C4-2B (cell line): Measurements from ENCODE around the gene RELL2.

Source experiments
- ZFX ChIP-seq: fragments of 450-650 bp; IDR thresholded peaks from 2 replicates; pipeline ENCODE4 v1.6.1; 2017
- TF ChIP-seq, protein P1 (sequence below): fragments of 450-650 bp; conservative IDR thresholded peaks from 2 replicates; pipeline ENCODE4 v1.5.1; 2017; ENCODE audit warnings: mild to moderate bottlenecking

DNA sequence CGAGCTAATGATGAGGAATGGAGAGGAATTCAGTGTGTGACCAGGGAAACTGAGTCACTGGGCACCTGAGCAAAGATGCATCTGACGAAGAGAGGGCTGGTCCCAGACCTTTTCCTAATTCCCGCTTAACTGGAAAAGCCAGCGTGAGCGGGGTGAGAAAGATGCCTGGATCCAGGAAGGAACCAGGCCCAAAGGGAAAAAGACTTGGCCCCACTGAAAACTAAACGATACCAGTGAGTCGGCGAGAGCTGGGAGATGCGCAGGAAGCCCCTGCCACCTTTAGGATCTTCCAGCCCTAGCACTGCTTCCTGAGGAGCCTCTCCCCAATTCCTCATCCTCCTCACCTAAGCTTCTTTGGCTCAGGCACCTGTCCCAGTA, 14.9 kb downstream of the RELL2 start:
- TF ChIP-seq, protein P1, sequence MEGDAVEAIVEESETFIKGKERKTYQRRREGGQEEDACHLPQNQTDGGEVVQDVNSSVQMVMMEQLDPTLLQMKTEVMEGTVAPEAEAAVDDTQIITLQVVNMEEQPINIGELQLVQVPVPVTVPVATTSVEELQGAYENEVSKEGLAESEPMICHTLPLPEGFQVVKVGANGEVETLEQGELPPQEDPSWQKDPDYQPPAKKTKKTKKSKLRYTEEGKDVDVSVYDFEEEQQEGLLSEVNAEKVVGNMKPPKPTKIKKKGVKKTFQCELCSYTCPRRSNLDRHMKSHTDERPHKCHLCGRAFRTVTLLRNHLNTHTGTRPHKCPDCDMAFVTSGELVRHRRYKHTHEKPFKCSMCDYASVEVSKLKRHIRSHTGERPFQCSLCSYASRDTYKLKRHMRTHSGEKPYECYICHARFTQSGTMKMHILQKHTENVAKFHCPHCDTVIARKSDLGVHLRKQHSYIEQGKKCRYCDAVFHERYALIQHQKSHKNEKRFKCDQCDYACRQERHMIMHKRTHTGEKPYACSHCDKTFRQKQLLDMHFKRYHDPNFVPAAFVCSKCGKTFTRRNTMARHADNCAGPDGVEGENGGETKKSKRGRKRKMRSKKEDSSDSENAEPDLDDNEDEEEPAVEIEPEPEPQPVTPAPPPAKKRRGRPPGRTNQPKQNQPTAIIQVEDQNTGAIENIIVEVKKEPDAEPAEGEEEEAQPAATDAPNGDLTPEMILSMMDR = no peak
- no peak for TF ChIP-seq ZFX
